IMR-90 (cell line): Measurements from ENCODE around the gene MED22. TPM values are rescaled to one million over a fixed set of nuclear protein-coding genes. Genes with fewer than 3 reads are reported as not detected.

Source experiments
- ATAC-seq: fragments of 200-7000 bp; cut with Tn5 transposase; 2 replicates; pipeline ENCODE4 v1.9.1; 2020; ENCODE audit warnings: low read depth, mild to moderate bottlenecking, moderate library complexity
- BruUV-seq: library from RNA; stranded (reverse); fragments of 400-500 nt; replicated peaks from 2 replicates; lab custom pipeline; 2021; lab: Mats Ljungman, UMichigan
- CTCF ChIA-PET: fragments of 300-600 bp; formaldehyde crosslinking; extraction: SDS; loops from one replicate; lab custom pipeline; 2021; ENCODE audit warnings: antibody characterized with exemption; lab: Yijun Ruan, JAX
- POLR2A ChIA-PET: fragments of 300-600 bp; sonication (Branson Sonifier 250); formaldehyde crosslinking; loops from one replicate; lab custom pipeline; 2022; ENCODE audit warnings: antibody characterized with exemption; ENCODE audit not compliant: unreplicated experiment; lab: Charles Lee
- DNase-seq: peaks from one replicate; pipeline ENCODE4 v3.0.0; 2013
- H2AFZ ChIP-seq: replicated peaks from 2 replicates; pipeline ENCODE3; 2013; ENCODE audit warnings: low read length, mild to moderate bottlenecking; ENCODE audit not compliant: poor library complexity
- H2AK5ac ChIP-seq: 2 replicates; pipeline ENCODE4 v1.6.1; 2013; ENCODE audit warnings: low read depth, low read length, inconsistent platforms
- H2AK9ac ChIP-seq: replicated peaks from 2 replicates; pipeline ENCODE3; 2013; ENCODE audit warnings: mild to moderate bottlenecking, low read depth, low read length, moderate library complexity; ENCODE audit not compliant: poor library complexity
- H2BK120ac ChIP-seq: 2 replicates; pipeline ENCODE4 v1.6.1; 2013; ENCODE audit warnings: low read depth, low read length, inconsistent platforms
- H2BK15ac ChIP-seq: 3 replicates; pipeline ENCODE4 v1.6.1; 2013; ENCODE audit warnings: low read depth, low read length, inconsistent platforms
- H2BK20ac ChIP-seq: 2 replicates; pipeline ENCODE4 v1.6.1; 2013; ENCODE audit warnings: low read depth, mild to moderate bottlenecking, inconsistent platforms, low read length, moderate library complexity
- H2BK5ac ChIP-seq: 2 replicates; pipeline ENCODE4 v1.6.1; 2013; ENCODE audit warnings: mild to moderate bottlenecking, low read depth, low read length, inconsistent platforms; ENCODE audit not compliant: poor library complexity, severe bottlenecking
- H3K14ac ChIP-seq: replicated peaks from 2 replicates; pipeline ENCODE4 v1.6.1; 2013; ENCODE audit warnings: low read depth, low read length, inconsistent platforms
- H3K18ac ChIP-seq: 2 replicates; pipeline ENCODE4 v1.6.1; 2013; ENCODE audit warnings: low read depth, low read length, control low read depth
- H3K23ac ChIP-seq: 2 replicates; pipeline ENCODE4 v1.6.1; 2013; ENCODE audit warnings: low read depth, low read length, inconsistent platforms
- H3K27ac ChIP-seq: 2 replicates; pipeline ENCODE4 v1.5.1; 2013; ENCODE audit warnings: mild to moderate bottlenecking, control low read depth, low read length; ENCODE audit not compliant: insufficient read depth
- H3K27me3 ChIP-seq: 2 replicates; pipeline ENCODE4 v1.6.1; 2013; ENCODE audit warnings: low read length; ENCODE audit not compliant: control insufficient read depth, insufficient read depth
- H3K36me3 ChIP-seq: 2 replicates; pipeline ENCODE4 v1.6.1; 2013; ENCODE audit warnings: low read length, mixed read lengths; ENCODE audit not compliant: control insufficient read depth, insufficient read depth
- H3K4ac ChIP-seq: 2 replicates; pipeline ENCODE4 v1.6.1; 2013; ENCODE audit warnings: low read depth, low read length, inconsistent platforms
- H3K4me1 ChIP-seq: 2 replicates; pipeline ENCODE4 v1.6.1; 2013; ENCODE audit warnings: low read length, mixed read lengths; ENCODE audit not compliant: control insufficient read depth, insufficient read depth
- H3K4me2 ChIP-seq: 2 replicates; pipeline ENCODE4 v1.6.1; 2013; ENCODE audit warnings: low read depth, mild to moderate bottlenecking, control low read depth, low read length, moderate library complexity
- H3K4me3 ChIP-seq: 2 replicates; pipeline ENCODE4 v1.5.1; 2013; ENCODE audit warnings: low read depth, mild to moderate bottlenecking, control low read depth, low read length, moderate library complexity; ENCODE audit not compliant: insufficient read depth
- H3K56ac ChIP-seq: 2 replicates; pipeline ENCODE4 v1.6.1; 2013; ENCODE audit warnings: low read length, inconsistent platforms; ENCODE audit not compliant: insufficient read depth; ENCODE audit errors: extremely low read depth
- H3K79me1 ChIP-seq, 2 experiments: 2 replicates each; pipeline ENCODE4 v1.6.1; 2013; ENCODE audit warnings: low read length in 2 of 2, inconsistent platforms in 1 of 2, low read depth in 1 of 2
- H3K9ac ChIP-seq: 2 replicates; pipeline ENCODE4 v1.6.1; 2013; ENCODE audit warnings: low read depth, low read length, control low read depth
- H3K9me1 ChIP-seq: 2 replicates; pipeline ENCODE4 v1.6.1; 2013; ENCODE audit warnings: low read length, inconsistent platforms; ENCODE audit not compliant: insufficient read depth
- H3K9me3 ChIP-seq: 2 replicates; pipeline ENCODE4 v1.6.1; 2013; ENCODE audit warnings: low read length; ENCODE audit not compliant: control insufficient read depth, insufficient read depth
- H4K20me1 ChIP-seq: 2 replicates; pipeline ENCODE4 v1.6.1; 2013; ENCODE audit warnings: low read length, inconsistent platforms; ENCODE audit not compliant: insufficient read depth
- H4K5ac ChIP-seq: 2 replicates; pipeline ENCODE4 v1.6.1; 2013; ENCODE audit warnings: mild to moderate bottlenecking, low read depth, low read length, control low read depth
- H4K8ac ChIP-seq, 2 experiments: 2 replicates each; pipeline ENCODE4 v1.6.1; 2013; ENCODE audit warnings: low read depth in 2 of 2, low read length in 2 of 2, control low read depth in 1 of 2, inconsistent platforms in 1 of 2
- H4K91ac ChIP-seq: 2 replicates; pipeline ENCODE4 v1.6.1; 2013; ENCODE audit warnings: low read depth, low read length, inconsistent platforms; ENCODE audit not compliant: insufficient read depth
- SMC3 ChIP-seq: fragments of 150-350 bp; IDR thresholded peaks from 2 replicates; pipeline ENCODE4 v1.6.1; 2016; ENCODE audit warnings: low read depth, mild to moderate bottlenecking, antibody characterized with exemption, low read length, moderate library complexity
- WGBS, 2 experiments: methylation state at CpG; one replicate each; pipeline versions ENCODE4 v1.1.5 to v1.1.7; 2013; ENCODE audit warnings: missing lambda C conversion rate in 2 of 2; ENCODE audit not compliant: insufficient read length in 1 of 2; ENCODE audit errors: extremely low coverage in 2 of 2; 5-methylcytosine and 5-hydroxymethylcytosine counted together
- dilution Hi-C: fragments of 300-500 bp; cut with HindIII; formaldehyde crosslinking; loops from one replicate; pipeline ENCODE4 v1.14.3; 2018; ENCODE audit warnings: low sequenced_read_pairs; ENCODE audit not compliant: unreplicated experiment
- in situ Hi-C: fragments of 300-500 bp; cut with MboI; formaldehyde crosslinking; loops from 3 replicates; pipeline ENCODE4 v1.14.3; 2019; ENCODE audit warnings: low sequenced_read_pairs, inconsistent platforms, mixed read lengths
- intact Hi-C: fragments of 100-400 bp; cut with micrococcal nuclease; formaldehyde crosslinking; loops from 2 replicates; pipeline ENCODE4 v1.10.0; 2022
- polyA plus RNA-seq, 3 experiments: library from polyadenylated mRNA; depleted of rRNA; stranded (reverse); fragments of >200 nt; gene quantifications; 2 replicates each; pipeline ENCODE4 v1.2.3, GENCODE V29; 2012; ENCODE audit warnings: low replicate concordance in 1 of 3
- total RNA-seq: library from RNA; depleted of rRNA; stranded (reverse); fragments of >200 nt; gene quantifications from 2 replicates; pipeline ENCODE4 v1.2.3, GENCODE V29; 2012

MED22 gene
- total and polyA plus RNA-seq, 2 of the 4 experiments (the other 2 are of a cell fraction) = 7.9 to 28.3 TPM

DNA sequence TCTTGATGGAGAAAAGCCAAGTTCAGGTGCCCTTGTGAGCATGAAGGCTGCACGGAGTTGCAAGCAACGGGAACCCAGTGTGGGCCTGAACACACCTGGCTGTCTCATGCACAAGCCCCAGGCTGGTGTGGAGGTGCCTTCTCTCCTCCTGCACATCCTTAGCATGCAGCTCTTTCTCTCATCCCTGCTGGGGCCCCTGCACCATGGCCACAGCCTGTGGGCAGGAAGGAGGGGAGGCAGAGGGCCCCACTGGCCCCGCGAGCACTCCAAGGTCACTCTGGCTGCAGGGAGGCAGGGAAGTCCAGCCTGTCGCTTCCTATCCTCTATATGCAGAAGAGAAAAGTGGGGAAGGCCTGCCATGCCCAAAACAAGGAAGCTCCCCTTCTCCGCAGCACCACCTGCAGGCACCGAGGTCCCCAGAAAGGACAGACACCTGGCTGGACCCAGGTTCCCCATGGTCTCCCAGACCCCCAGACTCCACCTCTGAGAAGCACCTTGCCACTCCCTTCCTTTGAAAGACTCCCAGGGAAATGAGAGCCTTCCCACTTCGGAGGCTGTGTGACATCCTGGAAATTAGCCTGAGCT lies 46.8 kb upstream of the MED22 start:
- Histone ChIP-seq H3K79me1 (no peaks in the 10 kb centered on the region), H3K9ac (no peak overlapping the region), H4K20me1 (no peaks in the 10 kb centered on the region), H2BK120ac (no peak overlapping the region), H2AK9ac (no peak overlapping the region), H4K8ac (no peak overlapping the region), H3K27ac (no peak overlapping the region), H3K4me1 (no peaks in the 10 kb centered on the region), H3K14ac (no peak overlapping the region), H2AFZ (no peak overlapping the region), H3K27me3 (peaks cover 36% of the 10 kb centered on the region), H3K4me2 (no peak overlapping the region), H3K9me3 (no peaks in the 10 kb centered on the region), H4K5ac (no peak overlapping the region), H3K4me3 (no peak overlapping the region), H2BK15ac (no peak overlapping the region), H3K23ac (no peak overlapping the region), H3K36me3 (no peaks in the 10 kb centered on the region), H2AK5ac (no peak overlapping the region), H3K18ac (no peak overlapping the region), H3K9me1 (no peaks in the 10 kb centered on the region), H2BK20ac (no peak overlapping the region), H4K91ac (no peak overlapping the region), H3K4ac (no peak overlapping the region), H2BK5ac (no peak overlapping the region), H3K56ac (no peak overlapping the region)
- DNase-seq (no peak), ATAC-seq (no peak)
- ChIA-PET CTCF (no interaction called here), POLR2A (no interaction called here)
- in situ Hi-C loops (no loop called here), dilution Hi-C loops (no loop called here), intact Hi-C loops (no loop called here)
- no peak for TF ChIP-seq SMC3
- no TSS peak for BruUV-seq
- no CpG with 5 or more reads among the region's 8 CpGs for WGBS, 2 experiments
